SK-N-SH treated with all-trans-retinoic acid at 6 μM for 48 hours (cell line): Measurements from ENCODE around the gene TPMT.

Experiments used
- ATAC-seq: fragments of 200-7000 bp; cut with Tn5 transposase; 3 replicates; pipeline ENCODE4 v1.9.1; 2020; ENCODE audit warnings: mild to moderate bottlenecking, moderate library complexity
- BACH2 ChIP-seq: fragments of 250-450 bp; sonication (Bioruptor Pico); IDR thresholded peaks from 2 replicates; pipeline ENCODE4 v1.9.0; 2021; ENCODE audit warnings: mild to moderate bottlenecking, borderline replicate concordance
- ESRRG ChIP-seq: fragments of 250-450 bp; sonication (Bioruptor Pico); IDR thresholded peaks from 2 replicates; pipeline ENCODE4 v1.6.1; 2021; ENCODE audit warnings: mild to moderate bottlenecking
- GLIS3 ChIP-seq: fragments of 250-450 bp; sonication (Bioruptor Pico); IDR thresholded peaks from 2 replicates; pipeline ENCODE4 v1.5.0; 2020; ENCODE audit warnings: mild to moderate bottlenecking, moderate library complexity
- OSR1 ChIP-seq: fragments of 250-450 bp; sonication (Bioruptor Pico); IDR thresholded peaks from 2 replicates; pipeline ENCODE4 v1.8.0; 2022; ENCODE audit warnings: moderate library complexity, mild to moderate bottlenecking, inconsistent platforms
- PPARA ChIP-seq: fragments of 250-450 bp; sonication (Bioruptor Pico); IDR thresholded peaks from 2 replicates; pipeline ENCODE4 v1.5.0; 2020; ENCODE audit warnings: mild to moderate bottlenecking, borderline replicate concordance
- RARB ChIP-seq: fragments of 250-450 bp; sonication (Bioruptor Pico); IDR thresholded peaks from 2 replicates; pipeline ENCODE4 v1.8.0; 2021; ENCODE audit warnings: mild to moderate bottlenecking, moderate library complexity
- TCF4 ChIP-seq: fragments of 250-450 bp; sonication (Bioruptor Pico); IDR thresholded peaks from 2 replicates; pipeline ENCODE4 v1.8.0; 2021; ENCODE audit warnings: mild to moderate bottlenecking, moderate library complexity, borderline replicate concordance
- TOX ChIP-seq: fragments of 250-450 bp; sonication (Bioruptor Pico); IDR thresholded peaks from 2 replicates; pipeline ENCODE4 v1.8.0; 2021; ENCODE audit warnings: mild to moderate bottlenecking, moderate library complexity, borderline replicate concordance
- ZC3H10 ChIP-seq: fragments of 250-450 bp; sonication (Bioruptor Pico); IDR thresholded peaks from 2 replicates; pipeline ENCODE4 v1.5.1; 2021; ENCODE audit warnings: mild to moderate bottlenecking, moderate library complexity
- ZFP30 ChIP-seq: fragments of 450-650 bp; formaldehyde crosslinking; IDR thresholded peaks from 2 replicates; pipeline ENCODE4 v1.5.0; 2022; ENCODE audit warnings: mild to moderate bottlenecking, moderate library complexity
- ZNF565 ChIP-seq: fragments of 450-650 bp; formaldehyde crosslinking; conservative IDR thresholded peaks from 2 replicates; pipeline ENCODE4 v1.5.0; 2020; ENCODE audit warnings: low read depth, mild to moderate bottlenecking, moderate library complexity
- ZNF70 ChIP-seq: fragments of 450-650 bp; formaldehyde crosslinking; IDR thresholded peaks from 2 replicates; pipeline ENCODE4 v1.5.0; 2020; ENCODE audit warnings: mild to moderate bottlenecking, moderate library complexity
- TF ChIP-seq, protein P1 (sequence below): fragments of 250-450 bp; sonication (Bioruptor Pico); IDR thresholded peaks from 2 replicates; pipeline ENCODE4 v1.5.0; 2020; ENCODE audit warnings: mild to moderate bottlenecking, moderate library complexity
- TF ChIP-seq, protein P2 (sequence below): fragments of 250-450 bp; sonication (Bioruptor Pico); IDR thresholded peaks from 2 replicates; pipeline ENCODE4 v1.8.0; 2021; ENCODE audit warnings: low read depth, mild to moderate bottlenecking, moderate library complexity, borderline replicate concordance
- TF ChIP-seq, protein P3 (sequence below): fragments of 250-450 bp; sonication (Bioruptor Pico); IDR thresholded peaks from 2 replicates; pipeline ENCODE4 v1.8.0; 2020; ENCODE audit warnings: mild to moderate bottlenecking, moderate library complexity, borderline replicate concordance

The TPMT gene

DNA sequence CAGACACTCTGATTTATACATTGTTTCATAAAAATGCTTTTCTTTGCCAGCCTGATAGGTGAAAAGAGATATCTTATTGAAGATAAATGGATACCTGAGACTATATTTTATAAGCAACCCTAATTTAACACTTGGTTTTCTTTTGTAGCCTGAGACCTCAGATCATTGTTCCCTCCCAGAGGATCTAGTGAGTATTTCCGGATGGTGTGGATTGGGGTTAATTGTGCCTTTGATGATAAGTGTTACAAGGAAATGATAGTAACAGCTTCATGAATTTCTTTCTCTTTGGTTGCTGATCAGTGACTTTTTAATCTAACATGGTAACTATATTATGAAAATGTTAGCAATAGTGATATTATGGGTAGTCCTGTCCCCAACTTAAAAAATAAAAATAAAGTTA lies 30.7 kb upstream of the TPMT start:
- ATAC-seq, result no peak
- TF ChIP-seq, protein P1, sequence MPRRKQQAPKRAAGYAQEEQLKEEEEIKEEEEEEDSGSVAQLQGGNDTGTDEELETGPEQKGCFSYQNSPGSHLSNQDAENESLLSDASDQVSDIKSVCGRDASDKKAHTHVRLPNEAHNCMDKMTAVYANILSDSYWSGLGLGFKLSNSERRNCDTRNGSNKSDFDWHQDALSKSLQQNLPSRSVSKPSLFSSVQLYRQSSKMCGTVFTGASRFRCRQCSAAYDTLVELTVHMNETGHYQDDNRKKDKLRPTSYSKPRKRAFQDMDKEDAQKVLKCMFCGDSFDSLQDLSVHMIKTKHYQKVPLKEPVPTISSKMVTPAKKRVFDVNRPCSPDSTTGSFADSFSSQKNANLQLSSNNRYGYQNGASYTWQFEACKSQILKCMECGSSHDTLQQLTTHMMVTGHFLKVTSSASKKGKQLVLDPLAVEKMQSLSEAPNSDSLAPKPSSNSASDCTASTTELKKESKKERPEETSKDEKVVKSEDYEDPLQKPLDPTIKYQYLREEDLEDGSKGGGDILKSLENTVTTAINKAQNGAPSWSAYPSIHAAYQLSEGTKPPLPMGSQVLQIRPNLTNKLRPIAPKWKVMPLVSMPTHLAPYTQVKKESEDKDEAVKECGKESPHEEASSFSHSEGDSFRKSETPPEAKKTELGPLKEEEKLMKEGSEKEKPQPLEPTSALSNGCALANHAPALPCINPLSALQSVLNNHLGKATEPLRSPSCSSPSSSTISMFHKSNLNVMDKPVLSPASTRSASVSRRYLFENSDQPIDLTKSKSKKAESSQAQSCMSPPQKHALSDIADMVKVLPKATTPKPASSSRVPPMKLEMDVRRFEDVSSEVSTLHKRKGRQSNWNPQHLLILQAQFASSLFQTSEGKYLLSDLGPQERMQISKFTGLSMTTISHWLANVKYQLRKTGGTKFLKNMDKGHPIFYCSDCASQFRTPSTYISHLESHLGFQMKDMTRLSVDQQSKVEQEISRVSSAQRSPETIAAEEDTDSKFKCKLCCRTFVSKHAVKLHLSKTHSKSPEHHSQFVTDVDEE, result no peak
- TF ChIP-seq ZC3H10 (CRISPR knock-in tag), result no peak
- TF ChIP-seq, protein P2, sequence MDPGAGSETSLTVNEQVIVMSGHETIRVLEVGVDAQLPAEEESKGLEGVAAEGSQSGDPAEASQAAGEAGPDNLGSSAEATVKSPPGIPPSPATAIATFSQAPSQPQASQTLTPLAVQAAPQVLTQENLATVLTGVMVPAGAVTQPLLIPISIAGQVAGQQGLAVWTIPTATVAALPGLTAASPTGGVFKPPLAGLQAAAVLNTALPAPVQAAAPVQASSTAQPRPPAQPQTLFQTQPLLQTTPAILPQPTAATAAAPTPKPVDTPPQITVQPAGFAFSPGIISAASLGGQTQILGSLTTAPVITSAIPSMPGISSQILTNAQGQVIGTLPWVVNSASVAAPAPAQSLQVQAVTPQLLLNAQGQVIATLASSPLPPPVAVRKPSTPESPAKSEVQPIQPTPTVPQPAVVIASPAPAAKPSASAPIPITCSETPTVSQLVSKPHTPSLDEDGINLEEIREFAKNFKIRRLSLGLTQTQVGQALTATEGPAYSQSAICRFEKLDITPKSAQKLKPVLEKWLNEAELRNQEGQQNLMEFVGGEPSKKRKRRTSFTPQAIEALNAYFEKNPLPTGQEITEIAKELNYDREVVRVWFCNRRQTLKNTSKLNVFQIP (CRISPR knock-in tag), result no peak
- no peak for TF ChIP-seq ZNF70
- no peak for TF ChIP-seq TCF4 (CRISPR knock-in tag)

DNA sequence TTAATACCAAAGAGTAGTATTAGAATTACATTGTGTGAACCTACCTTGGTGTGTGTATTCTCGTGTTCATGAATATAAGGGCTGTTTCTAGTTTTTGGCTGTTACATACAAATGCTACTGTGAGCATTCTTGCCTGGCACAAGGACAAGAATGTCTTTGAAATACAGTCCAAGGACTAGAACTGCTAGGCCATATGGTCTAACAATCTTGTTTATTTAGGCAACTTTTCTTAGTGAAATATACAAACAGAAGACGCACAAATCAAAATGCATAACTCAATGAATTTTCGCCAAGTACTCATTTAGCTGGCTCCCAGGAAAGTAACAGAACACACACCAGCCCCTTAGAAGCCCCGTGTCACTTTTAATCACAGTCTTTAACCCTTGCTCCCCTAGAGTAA lies 28.9 kb upstream of the TPMT start:
- TF ChIP-seq TCF4 (CRISPR knock-in tag) (no peak), RARB (CRISPR knock-in tag) (no peak), OSR1 (CRISPR knock-in tag) (no peak), GLIS3 (no peak), ESRRG (CRISPR knock-in tag) (no peak)
- TF ChIP-seq, protein P2 (CRISPR knock-in tag), result no peak
- TF ChIP-seq, protein P3, sequence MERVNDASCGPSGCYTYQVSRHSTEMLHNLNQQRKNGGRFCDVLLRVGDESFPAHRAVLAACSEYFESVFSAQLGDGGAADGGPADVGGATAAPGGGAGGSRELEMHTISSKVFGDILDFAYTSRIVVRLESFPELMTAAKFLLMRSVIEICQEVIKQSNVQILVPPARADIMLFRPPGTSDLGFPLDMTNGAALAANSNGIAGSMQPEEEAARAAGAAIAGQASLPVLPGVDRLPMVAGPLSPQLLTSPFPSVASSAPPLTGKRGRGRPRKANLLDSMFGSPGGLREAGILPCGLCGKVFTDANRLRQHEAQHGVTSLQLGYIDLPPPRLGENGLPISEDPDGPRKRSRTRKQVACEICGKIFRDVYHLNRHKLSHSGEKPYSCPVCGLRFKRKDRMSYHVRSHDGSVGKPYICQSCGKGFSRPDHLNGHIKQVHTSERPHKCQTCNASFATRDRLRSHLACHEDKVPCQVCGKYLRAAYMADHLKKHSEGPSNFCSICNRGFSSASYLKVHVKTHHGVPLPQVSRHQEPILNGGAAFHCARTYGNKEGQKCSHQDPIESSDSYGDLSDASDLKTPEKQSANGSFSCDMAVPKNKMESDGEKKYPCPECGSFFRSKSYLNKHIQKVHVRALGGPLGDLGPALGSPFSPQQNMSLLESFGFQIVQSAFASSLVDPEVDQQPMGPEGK (CRISPR knock-in tag), result no peak
- TF ChIP-seq, protein P1, result no peak
- ATAC-seq, result no peak

DNA sequence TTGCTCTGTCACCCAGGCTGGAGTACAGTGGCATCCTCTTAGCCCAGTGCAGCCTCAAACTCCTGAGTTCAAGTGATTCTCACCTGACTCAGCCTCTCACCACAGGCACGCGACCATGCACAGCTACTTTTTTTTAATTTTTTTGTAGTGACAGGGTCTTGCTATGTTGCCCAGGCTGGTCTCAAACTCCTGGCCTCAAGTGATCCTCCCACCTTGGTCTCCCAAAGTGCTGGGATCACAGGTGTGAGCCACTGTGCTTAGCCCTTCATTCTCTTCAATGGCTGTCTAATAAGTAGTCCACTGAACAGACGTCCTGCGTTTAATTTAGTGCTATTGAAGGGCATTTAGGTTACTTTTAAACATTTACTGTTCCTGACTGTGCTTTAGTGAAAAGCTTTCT lies 27.7 kb upstream of the TPMT start:
- TF ChIP-seq ZFP30 (CRISPR knock-in tag) (no peak), BACH2 (no peak), ZC3H10 (CRISPR knock-in tag) (no peak), TOX (CRISPR knock-in tag) (no peak), ZNF70 (no peak)
- ATAC-seq, result no peak

DNA sequence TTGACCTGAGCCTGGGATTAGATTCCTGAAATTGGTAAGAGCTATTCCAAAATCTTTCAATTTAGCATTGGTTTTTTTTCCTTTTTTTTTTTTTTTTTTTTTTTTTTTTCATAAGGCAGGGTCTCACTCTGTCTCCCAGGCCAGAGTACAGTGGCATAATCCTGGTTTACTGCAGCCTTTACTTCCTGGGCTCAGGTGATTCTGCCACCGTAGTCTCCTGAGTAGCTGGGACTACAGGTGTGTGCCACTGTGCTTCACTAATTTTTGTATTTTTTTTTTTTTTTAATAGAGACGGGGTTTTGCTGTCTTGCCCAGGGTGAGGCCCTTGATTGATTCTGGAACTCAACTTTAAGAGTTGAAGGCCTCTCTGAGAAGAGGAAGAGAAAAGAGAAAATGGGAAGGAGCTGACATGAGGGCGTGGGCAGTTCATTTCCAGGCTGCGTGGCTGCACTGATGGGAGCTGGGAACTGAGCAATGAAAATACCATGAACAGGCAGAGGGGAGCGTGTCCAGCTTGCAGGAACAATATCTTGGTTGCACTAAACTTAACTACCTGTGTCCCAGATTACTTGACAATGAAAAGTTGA lies 25.0 kb upstream of the TPMT start:
- TF ChIP-seq PPARA (CRISPR knock-in tag), result no peak
- TF ChIP-seq BACH2, result no peak
- no peak for TF ChIP-seq ZNF565 (CRISPR knock-in tag)
- TF ChIP-seq ZNF70, result no peak
- no peak for TF ChIP-seq ZFP30 (CRISPR knock-in tag)
- no peak for TF ChIP-seq TOX (CRISPR knock-in tag)
- ATAC-seq, result no peak
